ENCODE data around the gene PRRX1.

The PRRX1 gene

DNA sequence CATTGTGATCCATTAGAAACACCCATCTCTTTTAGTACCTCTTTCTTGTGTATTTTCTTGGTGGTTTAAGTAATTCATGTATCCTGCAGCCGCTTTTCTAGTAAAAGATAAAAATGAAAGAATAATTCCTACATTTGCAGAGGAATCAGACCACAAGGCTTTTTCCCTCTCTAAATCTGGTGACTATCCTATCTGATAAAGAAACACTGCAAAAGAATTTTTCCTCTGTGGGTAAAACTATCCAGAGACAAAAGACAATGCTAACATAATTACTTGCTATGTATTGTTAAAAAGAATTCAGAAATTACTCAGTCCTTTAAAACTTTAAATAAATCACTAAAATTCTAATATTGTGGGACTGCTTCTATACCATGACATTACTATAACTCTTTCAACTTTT lies 51.0 kb downstream of the PRRX1 start:
- H3K4me3 ChIP-seq (ENCODE audit: low read depth, low read length) = no peak overlapping the region

DNA sequence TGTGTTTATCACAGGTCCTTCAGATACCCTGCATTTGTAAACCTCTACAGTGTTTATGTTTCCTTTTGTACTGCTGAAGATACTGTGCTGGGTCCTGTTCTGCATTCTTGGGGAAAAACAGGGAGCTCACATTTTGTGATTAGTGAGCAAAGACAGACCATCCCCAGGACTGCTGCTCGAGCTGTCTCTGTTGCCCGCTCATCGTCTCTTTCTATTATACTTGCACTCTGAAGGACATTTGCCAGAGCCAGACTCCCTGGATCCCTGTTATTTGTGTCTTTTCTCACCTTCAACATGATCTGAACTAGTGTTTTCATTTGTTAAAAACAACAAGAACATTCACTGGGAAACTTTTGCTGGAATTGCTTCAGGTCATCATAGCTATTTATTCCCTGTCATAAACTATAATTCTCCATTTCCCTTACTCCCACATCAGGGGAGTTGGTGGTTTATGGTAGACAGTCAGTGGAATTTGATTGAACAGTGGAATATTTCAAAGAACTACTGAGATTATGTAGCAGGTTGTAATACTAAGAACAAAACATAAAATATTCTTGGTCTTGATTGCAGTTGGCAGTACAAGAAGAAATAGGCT lies 53.0 kb downstream of the PRRX1 start:
- H3K4me3 ChIP-seq (ENCODE audit: low read depth, low read length) = no peak overlapping the region

DNA sequence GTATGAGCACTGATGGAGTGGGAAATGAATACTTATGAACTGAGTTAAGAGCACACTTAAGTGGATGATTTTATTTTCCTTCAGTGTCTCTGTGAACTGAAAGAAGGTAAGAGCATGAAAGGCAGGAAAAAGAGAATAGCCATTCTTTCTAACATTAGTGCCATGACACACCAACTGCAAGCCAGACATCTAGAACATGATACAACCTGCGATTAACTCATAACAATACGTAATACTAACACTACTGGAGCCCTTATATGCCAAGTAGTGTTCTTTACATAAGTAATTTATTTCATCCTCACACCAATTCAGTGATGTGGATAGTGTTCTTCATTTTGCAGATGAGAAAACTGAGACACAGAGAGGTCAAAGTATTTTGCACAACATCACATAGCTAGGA lies 56.7 kb downstream of the PRRX1 start:
- no peak overlapping the region for H3K4me3 ChIP-seq (ENCODE audit: low read depth, low read length)

DNA sequence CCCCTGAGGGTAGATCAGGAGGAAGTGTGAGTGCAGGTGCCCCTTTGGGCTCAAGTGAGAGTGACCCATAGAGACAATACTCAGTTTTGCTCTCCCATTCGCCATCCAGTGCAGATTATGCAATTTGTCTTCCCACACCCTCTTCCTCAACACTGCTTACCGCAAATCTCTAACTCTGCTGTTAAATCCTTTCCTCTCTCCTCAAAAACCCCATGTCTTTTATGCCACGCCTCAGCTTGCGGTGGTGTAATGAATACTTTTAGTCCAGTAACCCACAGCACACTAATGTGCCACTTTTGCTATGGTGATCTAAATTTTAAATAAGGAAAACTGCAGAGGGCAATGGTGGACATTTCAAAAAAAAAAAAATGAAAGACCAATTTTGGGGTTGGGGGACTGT lies 57.7 kb downstream of the PRRX1 start:
- no peak overlapping the region for H3K4me3 ChIP-seq (ENCODE audit: low read depth, low read length)

DNA sequence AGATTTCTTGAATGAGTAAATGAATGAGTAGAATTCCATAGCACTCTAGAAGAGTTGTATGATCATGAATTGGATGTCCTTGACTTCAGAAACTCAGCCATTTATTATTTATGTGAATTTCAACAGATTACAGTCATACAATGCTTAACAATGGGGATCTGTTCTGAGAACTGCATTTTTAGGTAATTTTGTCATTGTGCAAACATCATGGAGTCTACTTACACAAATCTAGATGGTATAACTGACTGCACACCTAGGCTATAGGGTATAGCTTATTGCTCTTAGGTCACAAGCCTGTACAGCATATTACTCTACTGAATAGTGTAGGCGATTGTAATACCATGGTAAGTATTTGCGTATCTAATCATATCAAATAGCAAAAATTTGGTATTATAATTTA lies 59.6 kb downstream of the PRRX1 start:
- H3K4me3 ChIP-seq (ENCODE audit: low read depth, low read length) = no peak overlapping the region

DNA sequence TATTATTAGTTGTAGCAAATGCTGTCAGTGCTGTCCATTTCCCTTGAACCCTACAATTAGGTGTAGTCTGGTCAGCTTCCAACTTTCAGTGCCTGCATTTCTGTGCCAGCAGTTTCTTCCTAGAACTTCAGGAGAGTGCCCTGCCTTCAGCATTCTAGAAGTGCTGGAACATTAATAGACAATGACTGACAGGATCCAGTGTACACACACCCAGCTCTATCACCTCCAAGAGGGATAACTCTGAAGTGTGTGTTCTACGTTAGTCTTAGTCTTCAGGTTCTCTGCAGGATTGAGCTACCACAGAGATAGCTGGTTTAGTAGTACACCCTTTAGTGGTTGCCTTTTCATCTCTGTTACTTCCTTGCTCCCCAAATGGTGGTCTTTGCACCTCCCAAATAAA lies 61.4 kb downstream of the PRRX1 start:
- H3K4me3 ChIP-seq (ENCODE audit: low read depth, low read length) = no peak overlapping the region

DNA sequence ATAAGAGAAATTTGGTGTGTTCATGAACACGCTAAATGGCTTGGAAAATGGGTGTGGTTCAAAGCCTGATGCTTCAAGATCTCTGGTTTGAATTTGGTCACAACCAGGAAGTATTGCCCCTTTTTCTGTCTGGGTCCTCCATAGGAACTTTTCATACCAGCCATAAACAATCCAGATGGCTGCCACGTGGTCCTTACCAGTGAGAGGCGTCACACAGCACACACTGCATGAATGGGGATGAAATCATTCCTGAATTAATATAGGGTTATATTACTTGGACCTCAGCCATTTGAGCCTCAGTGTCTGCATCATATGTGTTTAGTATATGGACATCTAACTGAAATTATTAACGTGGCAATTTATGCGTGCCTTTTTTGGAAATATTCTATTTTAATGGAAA lies 64.0 kb downstream of the PRRX1 start:
- no peak overlapping the region for H3K4me3 ChIP-seq (ENCODE audit: low read depth, low read length)

DNA sequence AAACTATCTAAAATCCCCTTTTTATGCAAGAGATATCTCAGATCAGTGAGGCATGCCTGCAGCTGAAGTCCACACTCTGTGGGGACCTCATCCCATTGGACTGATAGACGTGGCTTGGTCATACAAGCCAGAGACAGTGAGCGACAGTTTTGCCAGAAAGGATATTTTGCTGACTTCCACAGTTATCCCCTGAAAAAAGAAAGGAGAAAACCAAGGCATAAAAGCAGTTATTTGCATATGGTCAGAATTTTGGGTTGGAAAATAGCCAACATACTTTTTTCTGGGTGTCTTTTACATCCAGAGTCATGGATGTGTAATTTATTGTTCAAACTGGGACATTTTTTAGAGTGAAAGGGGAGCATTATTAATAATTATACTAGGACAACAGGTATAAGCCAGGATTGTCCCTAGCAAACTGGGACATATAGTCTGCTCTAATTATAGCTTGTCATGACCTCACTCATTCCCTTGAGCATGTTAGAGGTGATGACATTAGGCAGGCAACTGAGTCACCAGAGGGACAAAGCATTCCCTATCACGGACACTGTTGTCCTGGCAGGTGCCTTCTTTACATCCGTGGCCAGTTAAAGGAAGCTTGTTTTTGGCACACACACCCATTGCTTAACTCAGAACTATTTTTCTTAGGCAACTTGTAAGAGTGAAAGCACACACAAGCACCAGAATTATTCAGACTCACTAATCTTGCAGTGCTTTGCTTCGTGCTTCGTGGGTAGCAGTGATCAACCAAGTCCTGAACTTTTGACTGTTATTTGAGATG lies 65.5 kb downstream of the PRRX1 start:
- H3K4me3 ChIP-seq (ENCODE audit: low read depth, low read length) = no peak overlapping the region

DNA sequence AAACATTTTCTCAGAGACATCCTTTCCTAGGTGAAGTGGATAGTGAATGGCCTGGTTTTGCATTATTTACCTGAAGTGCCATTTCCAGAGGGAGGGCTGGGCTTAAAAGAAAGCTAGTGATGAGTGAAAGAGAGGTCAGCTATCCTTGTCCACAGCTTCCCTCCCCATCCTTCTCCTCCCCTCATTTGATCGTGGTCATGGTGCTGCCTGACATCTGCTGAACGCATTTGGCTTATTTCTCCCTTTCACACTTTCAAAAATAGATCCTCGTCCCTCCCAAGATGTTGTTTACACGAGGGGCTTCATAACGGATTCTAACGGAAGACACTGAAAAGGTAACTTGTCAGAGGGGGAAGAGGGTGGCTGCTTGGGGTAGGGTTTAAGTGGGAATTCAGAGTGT lies 66.1 kb downstream of the PRRX1 start:
- no peak overlapping the region for H3K4me3 ChIP-seq (ENCODE audit: low read depth, low read length)

DNA sequence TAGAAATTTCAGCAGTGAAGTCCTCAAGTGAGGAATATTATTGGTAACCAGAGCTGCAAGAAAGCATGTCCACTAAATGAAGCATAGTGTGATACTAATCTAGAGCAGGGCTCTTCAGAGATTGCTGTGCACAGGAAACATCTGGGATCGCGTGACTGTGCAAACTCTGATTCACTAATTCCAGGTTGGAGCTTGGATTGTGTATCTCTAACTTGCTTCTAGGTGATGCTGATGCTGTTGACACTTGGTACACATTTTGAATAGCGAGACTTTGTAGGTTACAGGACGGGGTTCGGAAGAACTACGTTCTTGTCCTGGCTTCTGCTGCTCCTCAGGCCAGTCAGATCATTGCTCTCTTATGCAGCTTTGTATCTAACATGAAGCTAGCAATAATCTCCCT lies 66.5 kb downstream of the PRRX1 start:
- H3K4me3 ChIP-seq (ENCODE audit: low read depth, low read length) = no peak overlapping the region

DNA sequence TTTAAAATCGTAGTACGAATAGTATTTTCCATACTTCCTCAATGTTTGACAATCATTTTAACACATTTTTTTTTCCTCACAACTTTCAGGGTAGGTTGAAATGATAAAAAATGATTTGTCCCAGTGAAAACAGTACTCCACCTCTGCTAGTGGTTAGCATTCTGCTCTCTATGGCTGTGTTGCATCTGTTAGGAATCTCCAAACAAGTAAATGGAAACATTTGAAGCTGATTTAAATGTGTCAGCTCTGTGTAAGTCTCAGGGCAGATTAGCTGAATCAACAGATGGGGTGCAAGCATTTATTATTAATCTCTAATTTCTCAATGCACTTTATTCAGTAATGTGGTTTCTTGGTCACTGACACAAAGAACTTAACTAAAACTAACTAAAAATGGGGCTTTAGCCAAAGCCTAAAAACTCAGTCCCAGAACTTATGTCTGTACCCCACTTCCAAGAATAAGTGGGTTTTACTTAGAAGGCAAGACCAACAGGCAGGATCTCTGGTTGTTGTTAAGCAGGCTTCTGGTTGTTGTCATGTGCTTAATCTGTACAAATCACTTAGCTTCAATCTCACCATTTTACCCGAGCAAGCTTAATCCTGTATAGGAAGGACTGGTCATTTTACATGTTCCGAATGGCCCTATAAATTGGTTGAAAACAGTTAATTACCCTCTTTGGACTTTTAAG lies 67.8 kb downstream of the PRRX1 start:
- H3K4me3 ChIP-seq (ENCODE audit: low read depth, low read length) = no peak overlapping the region

DNA sequence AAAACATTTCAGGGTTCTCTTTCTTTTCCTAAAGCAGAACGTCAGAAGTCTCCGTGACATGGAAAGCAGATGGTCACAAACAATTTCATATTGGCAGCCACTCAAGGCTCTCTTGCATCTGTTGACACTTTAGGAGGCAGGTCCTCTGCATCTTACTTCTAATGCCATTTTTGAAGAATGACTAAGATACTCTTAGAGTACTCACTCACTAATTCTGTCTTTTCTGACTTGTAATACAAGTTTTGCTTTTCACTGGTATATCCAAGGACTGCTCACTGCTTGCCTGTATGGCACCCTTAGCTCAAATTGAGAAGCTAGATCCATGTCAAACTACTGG lies 68.3 kb downstream of the PRRX1 start:
- no peak overlapping the region for H3K4me3 ChIP-seq (ENCODE audit: low read depth, low read length)

DNA sequence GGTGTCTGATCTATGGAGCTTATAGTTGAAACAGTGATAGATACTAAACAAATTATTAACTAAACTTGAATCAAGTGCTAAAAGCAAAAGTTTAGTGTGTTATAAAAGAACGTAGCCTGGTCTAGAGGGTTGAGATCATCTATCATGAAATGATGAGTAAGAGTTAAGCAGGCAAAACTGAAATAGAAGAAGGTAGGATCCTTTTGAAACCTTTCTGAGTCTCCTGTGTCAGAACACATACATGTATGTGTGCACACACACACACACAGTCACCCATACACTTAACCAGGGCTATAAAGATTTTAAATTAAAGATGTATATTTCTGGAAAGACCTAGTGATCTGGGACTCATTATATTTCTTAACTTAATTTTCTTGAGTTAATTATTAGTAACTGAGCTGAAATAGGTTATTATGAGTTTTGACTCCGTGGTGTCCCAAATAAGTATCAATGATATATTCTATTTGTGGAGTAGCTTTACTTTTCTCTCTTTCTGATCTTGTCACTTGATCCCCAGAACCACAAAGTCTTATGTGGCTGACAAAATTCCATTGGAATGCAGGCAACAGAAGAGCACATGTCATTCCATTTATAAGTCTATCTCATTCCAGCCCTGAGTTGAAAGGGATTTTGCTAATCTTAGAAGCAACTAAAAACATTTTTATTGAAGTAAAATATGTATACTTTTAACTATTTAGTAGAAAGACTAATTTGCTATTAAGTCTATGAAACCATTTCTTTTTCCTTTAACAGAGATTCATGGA lies 70.7 kb downstream of the PRRX1 start:
- H3K4me3 ChIP-seq (ENCODE audit: low read depth, low read length) = no peak overlapping the region

DNA sequence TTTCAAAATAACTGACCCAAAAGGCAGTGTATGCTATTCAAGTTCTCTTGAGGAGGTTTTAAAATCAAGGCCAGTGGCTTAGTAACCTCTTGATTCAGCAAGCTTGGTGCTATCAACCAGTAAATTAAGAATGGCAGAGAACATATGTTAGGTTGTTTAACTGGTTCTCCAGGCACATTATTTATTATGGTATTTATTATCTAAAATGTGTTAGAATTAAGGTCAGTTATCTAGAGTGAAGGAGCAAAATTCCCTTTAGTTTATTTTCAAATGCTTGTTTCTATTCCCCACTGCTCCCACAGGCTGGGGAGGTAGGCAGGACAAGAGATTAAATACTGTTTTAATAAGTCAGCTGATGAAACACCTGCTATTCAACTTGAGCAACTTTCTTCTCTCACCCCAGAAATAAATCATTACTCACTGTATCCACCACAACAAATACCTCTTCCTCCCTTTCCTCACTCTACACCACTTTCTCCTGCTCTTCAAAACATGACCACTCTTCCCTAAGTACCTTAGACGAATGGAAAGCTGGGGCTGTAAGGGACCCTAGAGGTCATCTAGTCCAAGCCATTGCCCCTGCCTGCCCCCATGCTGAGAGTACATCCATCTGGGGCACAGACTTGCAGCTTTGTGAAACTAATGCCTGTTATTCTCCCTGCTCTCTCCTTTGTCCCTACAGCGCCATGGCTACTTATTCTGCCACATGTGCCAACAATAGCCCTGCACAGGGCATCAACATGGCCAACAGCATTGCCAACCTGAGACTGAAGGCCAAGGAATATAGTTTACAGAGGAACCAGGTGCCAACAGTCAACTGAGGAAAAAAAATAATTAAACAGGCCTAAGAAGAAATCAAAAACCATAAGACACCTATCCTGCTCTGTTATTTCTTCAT lies 71.7 kb downstream of the PRRX1 start:
- H3K4me3 ChIP-seq (ENCODE audit: low read depth, low read length) = no peak overlapping the region

DNA sequence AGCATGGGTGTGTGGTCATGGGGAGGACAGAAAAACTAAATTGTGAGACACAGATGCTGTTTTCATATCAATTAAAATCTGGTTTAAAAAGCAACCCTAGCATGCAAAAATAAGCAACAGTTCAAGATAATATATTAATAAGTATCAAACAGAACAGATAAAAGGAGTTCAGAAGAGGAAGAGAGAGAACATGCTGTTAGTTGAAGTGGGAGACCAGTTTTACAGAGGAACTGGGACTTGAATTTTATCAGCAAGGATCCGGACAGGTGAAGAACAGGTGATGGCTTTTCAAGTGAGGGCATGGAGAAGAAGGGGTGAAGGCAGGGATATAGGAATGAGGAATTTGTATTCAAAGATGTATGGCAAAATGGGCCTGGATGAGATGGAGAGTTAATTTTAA lies 75.9 kb downstream of the PRRX1 start:
- H3K4me3 ChIP-seq (ENCODE audit: low read depth, low read length) = no peak overlapping the region

DNA sequence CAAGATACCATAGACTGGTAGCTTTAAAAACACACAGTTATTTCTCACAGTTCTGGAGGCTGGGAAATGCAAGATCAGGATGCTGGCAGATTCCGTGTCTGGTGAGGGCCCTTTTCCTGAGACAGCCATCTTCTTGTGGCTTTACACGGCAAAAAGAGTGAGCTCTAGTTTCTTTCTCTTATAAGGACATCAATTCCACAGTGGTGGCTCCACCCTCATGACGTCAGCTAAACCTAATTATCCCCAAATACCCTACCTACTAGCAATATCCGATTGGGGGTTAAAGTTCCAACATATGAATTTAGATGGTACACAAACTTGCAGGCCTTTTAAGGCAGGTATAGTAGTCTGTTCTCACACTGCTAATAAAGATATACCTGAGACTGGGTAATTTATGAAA lies 77.7 kb downstream of the PRRX1 start:
- no peak overlapping the region for H3K4me3 ChIP-seq (ENCODE audit: low read depth, low read length)

DNA sequence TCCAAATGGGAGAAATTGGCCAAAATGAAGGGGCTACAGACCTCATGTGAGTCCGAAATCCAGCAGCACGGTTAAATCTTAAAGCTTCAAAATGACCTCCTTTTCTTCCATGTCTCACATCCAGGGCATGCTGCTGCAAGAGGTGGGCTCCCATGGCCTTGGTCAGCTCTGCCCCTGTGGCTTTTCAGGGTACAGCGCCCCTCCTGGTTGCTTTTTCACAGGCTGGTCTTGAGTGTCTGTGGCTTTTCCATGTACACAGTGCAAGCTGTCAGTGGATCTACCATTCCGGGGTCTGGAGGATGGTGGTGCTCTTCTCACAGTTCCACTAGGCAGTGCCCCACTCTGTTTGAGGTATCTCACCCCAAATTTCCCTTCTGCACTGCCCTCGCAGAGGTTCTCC lies 78.7 kb downstream of the PRRX1 start:
- H3K4me3 ChIP-seq (ENCODE audit: low read depth, low read length) = no peak overlapping the region

DNA sequence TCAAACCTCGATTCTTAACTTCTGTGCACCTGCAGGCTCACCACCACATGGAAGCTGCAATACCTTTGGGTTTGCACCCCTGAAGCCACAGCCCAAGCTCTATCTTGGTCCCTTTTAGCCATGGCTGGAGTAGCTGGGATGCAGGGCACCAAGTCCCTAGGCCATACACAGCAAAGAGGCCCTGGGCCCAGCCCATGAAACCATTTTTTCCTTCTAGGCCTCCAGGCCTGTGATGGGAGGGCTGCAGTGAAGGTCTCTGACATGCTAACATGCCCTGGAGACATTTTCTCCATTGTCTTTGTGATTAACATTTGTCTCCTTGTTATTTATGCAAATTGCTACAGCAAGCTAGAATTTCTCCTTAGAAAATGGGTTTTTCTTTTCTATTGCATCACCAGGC lies 79.2 kb downstream of the PRRX1 start:
- H3K4me3 ChIP-seq (ENCODE audit: low read depth, low read length) = no peak overlapping the region

DNA sequence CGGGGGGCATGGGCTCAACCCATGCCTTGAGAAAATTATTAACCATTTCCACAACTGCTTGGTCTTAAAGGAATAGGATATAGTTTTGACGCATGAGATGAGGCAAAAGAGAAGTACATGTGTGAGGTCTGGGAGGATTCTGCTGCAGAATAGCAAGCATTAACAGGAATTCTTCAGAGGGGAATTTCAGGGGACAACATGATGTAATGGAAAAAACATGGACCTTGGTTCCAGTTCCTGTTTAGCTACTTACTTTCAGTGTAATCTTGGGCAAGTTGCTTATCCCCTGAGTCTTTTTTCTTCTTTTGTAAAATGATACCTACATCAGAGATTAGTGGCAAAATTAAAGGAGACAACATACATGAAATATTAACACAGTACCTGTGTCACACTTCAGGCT lies 85.6 kb downstream of the PRRX1 start:
- H3K4me3 ChIP-seq (ENCODE audit: low read depth, low read length) = no peak overlapping the region

DNA sequence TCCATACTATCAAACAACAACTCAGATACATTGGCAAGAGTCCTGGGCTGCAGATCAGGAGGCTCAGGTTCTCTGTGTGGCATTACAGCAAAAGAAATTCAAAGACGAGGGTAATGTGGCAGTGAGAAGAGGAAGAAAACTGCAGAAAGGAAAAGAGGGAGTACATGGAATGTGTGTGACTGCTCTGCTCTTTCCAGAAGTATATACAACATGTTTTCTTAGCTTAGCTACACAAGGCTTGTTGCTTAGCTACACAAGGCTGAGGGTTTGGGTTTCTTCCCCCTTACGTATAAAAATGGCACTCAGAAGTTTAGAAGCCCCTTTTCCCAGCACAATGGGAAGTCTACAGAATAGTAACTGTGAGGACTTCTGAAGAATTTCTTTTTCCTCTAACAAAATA lies 86.0 kb downstream of the PRRX1 start:
- H3K4me3 ChIP-seq (ENCODE audit: low read depth, low read length) = no peak overlapping the region

DNA sequence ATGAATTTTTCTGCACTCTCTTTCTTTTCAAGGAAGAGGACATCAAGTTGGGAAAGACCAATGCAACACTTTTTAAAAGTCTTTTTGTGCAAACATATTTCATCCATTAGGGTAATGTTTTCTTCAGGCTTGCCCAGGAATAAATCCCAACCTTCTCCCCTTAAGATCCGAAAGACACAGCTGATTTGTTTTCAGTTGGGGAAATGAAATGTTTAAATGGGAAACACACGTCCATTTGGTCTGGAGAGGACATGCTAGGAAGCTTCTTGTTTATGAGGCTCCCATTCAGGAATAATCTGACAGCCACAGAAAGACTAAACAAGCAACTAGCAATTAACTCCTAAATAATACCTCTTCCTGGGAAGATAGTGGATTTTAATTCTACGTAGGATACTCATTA lies 91.9 kb downstream of the PRRX1 start:
- no peak overlapping the region for H3K4me3 ChIP-seq (ENCODE audit: low read depth, low read length)

All from iPS-11a (cell line).